GM21423 (cell line): ENCODE results near the gene OR2H1.
"Not testable (repeated sequence)": the region's sequence is repeated elsewhere in the genome, so short reads cannot be mapped to it uniquely, and the experiment has no call there.

Experiments
- ATAC-seq: cut with Tn5 transposase; IDR thresholded peaks from one replicate; pipeline ENCODE4 v1.9.1; 2021; ENCODE audit warnings: mild to moderate bottlenecking, moderate library complexity; ENCODE audit not compliant: unreplicated experiment

Gene OR2H1

DNA sequence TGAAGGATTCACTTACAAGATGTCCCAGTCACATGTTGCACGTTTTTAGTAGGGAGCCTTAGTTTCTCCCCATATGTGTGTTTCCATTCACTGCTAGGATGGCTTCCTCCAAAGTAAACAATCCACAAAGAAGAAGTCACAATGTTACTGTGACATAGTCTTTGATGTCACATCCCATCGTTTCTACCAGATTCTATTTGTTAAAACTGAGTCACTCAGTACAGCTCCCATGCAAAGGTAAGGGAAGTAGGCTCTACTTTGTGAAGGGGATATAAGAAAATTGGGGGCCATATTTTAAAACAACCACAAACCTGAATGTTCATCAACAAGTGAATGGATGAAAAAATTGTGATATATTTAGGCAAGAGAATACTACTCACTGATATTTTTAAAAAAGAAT is at the start of gene OR2H1, which contains the start of gene OR11A1:
Gene OR2H1 (plus strand): TSS at position 185 of the 400 bp plus-strand sequence. CDS start 4,615 bp downstream, outside the sequence.
Gene OR11A1 (minus strand): TSS at position 101 of the 400 bp plus-strand sequence. CDS start 29,430 bp downstream, outside the sequence.
- ATAC-seq, result no peak

DNA sequence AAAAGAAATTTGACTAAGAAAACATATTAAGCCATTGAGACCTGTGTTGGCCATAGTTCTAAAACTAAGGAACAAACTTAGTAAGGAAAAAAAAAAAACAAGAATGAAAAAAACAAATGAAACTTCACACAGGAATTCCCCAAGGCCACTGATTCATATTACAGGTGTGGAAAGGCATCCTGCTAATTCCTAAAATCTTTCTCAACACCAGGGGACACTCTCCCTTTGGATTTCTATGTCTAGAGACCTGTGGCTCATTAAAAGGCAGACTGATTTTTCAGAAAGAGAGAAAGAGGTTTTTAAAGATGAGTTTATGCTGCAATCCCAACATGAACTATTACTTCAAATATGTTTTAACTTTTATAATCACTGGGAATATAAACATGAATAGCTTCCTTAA is 42.4 kb upstream of the OR2H1 start, which contains the start of gene OR12D1:
Gene OR12D1 (plus strand): TSS at position 341 of the 400 bp plus-strand sequence.
- ATAC-seq, result no peak

DNA sequence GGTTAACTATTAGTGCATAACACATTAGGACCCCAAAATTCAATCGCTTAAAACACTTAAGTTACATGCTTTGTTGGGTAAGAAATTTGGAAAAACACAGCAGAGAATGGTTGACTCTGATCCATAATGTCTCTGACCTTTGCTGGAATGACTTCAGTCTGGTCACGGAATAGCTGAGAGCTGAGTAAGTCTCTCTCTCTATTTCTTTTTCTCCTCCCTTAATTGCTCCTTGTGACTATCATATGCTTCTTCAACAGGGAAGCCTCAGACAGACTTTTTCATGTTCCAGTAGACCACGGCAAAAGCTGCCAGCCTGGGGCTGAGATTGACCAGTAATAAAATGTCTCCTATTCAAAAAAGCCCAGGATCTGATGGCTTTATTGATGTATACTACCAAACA is 37.4 kb upstream of the OR2H1 start:
- no peak for ATAC-seq

DNA sequence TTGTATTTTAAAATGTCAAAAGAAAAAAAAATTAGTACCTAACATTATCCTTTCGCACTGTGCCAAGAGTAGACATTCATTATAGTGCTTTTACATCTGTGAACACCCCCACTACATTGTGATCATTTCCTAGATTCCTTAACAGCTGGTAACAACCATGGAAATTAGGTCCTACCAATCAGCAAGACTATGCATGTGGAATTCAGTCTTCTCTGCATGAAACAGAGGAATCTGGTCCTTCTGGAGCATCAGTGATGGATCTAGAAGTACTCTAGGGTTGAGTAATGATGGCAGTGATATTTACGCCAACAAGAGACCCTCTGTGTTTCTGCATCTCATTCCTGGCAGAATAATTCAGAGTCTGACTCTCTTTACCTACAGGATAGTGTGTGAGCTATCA is 32.8 kb upstream of the OR2H1 start:
- ATAC-seq, result no peak

DNA sequence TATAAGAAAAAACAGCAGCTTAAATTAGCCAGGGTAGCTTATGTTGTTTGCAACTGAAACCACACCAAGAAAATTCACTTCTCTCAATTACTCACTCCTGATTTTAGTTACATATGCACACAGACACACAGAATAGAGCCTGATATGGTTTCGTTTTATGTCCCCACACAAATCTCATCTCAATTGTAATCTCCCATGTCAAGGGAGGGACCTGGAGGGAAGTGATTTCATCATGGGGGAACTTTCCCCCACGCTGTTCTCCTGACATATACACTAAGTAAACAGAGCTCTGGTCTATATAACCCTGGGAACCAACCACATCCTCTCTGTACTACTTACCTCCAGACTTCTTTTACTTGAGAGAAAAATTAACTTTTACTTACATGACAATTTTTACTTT is 32.4 kb upstream of the OR2H1 start:
- no peak for ATAC-seq

DNA sequence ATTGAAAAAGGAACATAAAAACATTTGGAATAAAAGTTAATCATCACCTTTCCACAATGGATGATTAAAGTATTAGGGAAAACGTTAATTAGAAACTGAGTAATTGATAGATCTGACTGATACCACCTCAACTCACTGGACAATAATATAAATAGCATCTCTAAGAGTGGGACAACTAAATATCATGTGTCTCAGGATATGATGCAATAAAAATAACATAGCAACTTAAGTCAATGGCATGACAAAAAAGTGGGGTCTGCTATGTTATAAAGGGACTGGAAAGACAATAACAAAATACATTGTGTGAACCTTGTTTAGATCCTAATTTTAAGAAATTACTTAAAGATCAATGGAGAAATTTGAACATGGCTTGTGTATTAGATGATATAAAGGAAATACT is 31.9 kb upstream of the OR2H1 start:
- no peak for ATAC-seq

DNA sequence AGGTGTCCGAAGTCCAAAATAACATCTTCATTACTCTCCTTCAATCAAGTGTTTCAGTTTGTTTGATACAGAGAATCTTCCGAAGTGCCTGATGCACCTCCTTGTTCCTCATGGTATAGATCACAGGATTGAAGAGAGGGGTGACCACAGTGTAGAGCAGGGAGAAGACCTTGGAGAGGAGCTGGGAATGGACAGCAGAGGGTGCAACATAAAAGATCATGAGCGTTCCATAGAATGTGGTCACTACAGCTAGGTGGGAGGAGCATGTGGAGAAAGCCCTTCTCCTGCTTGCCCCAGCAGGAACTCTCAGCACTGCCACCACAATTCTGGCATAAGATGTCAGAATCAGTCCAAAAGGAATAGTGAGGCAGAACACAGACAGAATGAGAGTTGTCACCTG is 30.3 kb upstream of the OR2H1 start:
- no peak for ATAC-seq

DNA sequence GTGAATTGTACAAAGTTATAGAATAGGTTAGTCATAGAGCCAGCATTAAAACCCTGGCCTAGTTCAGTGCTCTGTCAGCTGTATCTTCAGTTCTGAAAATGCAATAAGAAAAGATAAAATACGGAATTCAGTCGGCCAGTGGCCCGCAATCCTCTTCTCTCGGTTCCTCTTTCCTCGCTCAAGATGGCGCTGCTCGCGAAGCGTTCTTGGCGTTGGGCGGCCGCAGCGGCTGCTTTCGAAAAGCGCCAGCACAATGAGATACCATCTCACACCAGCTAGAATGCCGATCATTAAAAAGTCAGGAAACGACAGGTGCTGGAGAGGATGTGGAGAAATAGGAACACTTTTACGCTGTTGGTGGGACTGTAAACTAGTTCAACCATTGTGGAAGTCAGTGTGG is 20.2 kb upstream of the OR2H1 start:
- not testable (repeated sequence) for ATAC-seq

DNA sequence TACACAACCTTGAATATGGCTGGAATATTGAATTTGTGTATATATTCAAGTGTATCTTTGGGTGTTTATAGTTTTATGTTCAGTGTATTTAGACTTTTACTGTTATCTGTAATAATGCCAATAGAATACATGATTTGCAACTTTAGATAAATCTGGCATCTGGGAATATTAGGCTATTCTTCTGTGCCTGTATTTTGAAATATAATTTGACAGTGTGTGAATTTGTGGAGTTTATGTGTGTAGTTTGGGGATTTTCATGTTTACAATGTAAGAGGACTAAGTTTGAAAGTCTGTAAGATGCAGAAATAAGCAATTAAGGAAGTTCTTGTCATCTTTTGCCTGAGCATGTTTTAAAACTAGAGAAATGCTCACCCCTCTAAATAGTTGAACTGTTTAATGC is 17.9 kb upstream of the OR2H1 start, which contains the start of gene OR10C1:
Gene OR10C1 (plus strand): TSS at position 301 of the 400 bp plus-strand sequence. CDS start 710 bp downstream, outside the sequence.
- ATAC-seq, result no peak

DNA sequence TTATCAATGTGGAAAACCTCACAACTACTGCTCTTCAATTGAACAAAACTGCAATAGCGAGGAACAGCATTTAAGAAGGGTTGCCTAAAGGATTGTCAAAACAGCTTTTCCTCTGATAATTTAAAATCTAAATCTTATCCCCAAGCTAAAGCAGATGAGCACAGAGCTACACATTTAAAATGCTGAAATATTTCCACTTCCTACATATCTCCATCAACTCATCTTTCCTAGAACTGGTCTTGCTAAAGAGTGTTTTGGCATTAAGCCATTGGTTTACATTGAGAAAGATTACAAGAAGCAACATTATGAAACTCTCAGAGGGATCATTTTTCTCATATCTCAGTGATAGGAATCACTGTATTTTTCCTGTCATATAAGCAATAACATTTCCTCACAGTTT is 14.2 kb upstream of the OR2H1 start:
- ATAC-seq, result no peak

DNA sequence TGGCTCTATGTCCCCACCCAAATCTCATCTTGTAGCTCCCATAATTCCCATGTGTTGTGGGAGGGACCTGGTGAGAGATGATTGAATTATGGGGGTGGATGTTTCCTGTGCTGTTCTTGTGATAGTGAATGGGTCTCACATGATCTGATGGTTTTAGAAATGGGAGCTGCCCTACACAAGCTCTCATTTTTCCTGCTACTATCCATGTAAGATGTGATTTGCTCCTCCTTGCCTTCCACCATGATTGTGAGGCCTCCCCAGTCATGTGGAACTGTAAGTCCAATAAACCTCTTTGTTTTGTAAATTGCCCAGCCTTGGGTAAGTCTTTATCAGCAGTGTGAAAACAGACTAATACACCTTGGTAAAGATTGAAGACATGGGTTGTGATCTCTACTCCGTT is 12.9 kb upstream of the OR2H1 start:
- ATAC-seq, result not testable (repeated sequence)

DNA sequence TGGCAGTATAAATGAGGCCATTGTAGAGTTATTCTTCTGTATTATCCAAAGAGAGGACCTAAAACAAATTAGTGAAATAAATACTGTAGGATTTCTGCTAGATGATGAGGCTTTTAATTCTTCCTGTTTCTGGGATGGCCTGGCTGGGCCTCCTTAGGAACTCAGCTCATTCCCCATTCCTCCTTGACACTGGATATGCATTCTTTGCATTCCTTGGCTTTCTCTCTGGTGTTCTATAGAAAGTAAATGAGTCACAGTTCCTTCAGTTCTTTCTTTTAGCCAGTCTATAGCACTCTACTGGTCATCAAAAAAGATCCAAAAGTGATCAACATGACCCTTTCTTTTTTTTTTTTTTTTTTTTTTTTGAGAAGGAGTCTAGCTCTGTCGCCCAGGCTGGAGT is 9.3 kb upstream of the OR2H1 start:
- ATAC-seq, result no peak

DNA sequence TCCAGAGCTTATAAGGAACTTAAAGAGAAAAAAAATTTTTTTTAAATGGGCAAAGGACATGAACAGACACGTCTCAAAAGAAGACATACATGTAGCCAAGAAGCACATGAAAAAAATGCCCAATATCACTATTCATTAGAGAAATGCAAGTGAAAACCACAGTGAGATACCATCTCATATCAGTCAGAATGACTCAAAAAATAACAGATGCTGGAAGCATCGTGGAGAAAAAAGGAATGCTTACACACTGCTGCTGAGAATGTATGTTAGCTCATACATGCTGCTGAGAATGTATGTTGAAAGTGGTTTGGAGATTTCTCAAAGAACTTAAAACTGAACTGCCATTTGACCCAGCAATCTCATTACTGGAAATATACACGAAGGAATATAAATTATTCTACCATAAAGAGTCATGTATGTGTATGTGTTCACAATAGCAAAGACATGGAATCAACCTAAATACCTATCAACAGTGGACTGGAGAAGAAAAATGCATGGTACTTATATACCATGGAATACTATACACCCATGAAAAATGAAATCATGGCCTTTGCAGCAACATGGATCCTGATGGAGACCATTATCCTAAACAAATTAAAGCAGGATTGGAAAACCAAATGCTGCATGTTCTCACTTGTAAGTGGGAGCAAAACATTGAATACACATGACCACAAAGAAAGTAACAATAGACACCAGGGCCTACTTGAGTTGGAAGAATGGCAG is 5.3 kb upstream of the OR2H1 start:
- no peak for ATAC-seq

DNA sequence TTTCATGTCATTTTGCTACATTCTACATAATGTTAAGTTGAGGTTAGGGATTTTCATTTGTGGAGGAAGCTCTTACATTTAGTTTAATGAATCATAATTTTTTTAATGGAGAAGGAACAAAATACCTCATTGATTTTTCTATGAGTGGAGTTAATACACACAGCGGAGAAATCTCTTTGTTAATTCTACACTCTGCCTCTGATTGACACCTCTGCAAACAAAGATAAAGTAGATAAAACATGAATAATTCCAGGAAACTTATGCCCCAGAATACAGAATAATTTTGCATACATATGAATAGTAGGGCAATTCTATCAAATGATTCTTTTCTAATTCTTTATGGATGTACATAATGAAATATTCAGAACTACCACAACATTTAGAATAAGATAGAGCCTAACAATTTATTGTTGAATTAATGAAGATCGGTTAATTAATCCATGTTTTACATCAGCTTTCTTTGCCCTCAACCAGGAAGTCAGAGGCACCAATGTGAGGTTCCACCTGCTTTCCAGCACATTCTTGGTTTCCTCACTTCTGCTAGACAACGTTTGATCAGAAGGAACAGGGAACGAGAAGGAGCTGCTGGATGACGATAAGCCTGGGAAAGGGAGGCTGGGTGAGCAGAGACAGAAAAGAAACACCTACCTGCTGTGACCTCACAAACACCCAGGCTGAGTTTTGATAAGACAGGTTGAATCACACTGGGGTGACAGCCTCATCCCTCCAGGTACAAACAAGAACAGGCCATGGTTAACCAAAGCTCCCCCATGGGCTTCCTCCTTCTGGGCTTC is 4.3 kb downstream of the OR2H1 start:
- ATAC-seq, result no peak

DNA sequence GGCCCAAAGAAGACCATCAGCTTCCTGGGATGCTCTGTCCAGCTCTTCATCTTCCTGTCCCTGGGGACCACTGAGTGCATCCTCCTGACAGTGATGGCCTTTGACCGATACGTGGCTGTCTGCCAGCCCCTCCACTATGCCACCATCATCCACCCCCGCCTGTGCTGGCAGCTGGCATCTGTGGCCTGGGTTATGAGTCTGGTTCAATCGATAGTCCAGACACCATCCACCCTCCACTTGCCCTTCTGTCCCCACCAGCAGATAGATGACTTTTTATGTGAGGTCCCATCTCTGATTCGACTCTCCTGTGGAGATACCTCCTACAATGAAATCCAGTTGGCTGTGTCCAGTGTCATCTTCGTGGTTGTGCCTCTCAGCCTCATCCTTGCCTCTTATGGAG is 5.1 kb downstream of the OR2H1 start:
- no peak for ATAC-seq

DNA sequence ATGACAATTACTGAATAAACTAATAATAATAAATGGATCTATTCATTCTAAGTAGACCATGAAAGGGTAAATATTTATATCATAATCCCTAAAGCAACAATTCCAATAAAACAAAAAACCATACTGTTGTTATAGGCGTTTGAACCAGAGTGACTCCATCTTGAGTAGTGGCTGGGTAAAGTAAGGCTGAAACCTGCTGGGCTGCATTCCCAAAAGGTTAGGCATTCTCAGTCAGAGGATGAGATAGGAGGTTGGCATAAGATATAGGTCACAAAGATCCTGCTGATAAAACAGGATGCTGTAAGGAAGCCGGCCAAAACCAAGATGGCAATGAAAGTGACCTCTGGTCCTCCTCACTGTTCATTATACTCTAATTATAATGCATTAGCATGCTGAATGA is 8.3 kb downstream of the OR2H1 start:
- ATAC-seq, result no peak

DNA sequence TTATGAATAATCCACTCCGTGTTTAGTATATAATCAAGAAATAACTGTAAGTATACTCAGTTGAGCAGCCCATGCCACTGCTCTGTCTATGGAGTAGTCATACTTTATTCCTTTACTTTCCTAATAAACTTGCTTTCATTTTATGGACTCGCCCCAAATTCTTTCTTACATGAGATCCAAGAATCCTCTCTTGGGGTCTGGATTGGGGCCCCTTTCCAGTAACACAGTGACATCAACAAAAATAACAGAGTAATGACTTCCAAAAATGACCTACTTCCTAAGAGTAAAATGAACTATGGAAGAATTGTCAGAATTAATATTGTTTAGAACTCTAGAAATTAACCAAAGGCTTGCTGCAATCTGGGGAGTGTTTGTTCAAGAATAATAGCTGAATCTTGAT is 8.8 kb downstream of the OR2H1 start:
- no peak for ATAC-seq

DNA sequence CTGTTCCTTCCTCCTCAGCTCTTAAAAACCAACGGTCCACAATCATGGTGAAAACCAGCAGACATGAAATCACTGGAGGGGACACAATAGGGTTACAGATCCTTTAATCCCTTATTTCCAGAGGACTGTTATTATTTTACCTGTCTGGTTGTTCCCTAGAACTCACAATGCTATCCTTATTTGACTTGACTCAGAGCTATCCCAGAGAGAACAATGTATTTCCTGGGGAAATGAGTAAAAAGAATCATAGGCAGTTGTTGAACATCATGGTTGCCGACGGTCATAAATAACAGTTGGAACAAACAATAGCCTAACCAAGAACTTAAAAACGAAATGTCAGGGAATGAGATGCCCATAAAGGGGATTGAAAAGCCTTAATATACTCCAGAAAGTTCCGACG is 9.3 kb downstream of the OR2H1 start:
- no peak for ATAC-seq

DNA sequence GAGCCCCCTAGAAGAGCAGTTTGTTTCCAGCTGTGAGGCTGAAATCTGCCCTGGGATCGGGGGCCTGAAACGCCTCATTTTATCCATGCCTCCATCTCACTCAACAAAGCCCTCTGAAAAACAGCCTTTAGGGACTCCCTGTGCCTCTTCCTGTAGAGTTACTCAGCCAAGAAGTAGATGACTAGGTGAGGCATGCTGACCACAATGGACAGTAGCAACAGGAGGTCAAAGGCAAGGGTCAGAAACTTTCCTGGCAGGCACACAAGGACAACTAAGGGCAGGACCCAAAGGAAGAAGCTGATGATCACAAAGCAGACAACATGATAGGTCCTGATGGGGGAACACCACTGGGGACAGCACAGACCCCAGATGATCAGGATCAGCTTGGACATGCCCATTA is 18.0 kb downstream of the OR2H1 start:
- no peak for ATAC-seq

DNA sequence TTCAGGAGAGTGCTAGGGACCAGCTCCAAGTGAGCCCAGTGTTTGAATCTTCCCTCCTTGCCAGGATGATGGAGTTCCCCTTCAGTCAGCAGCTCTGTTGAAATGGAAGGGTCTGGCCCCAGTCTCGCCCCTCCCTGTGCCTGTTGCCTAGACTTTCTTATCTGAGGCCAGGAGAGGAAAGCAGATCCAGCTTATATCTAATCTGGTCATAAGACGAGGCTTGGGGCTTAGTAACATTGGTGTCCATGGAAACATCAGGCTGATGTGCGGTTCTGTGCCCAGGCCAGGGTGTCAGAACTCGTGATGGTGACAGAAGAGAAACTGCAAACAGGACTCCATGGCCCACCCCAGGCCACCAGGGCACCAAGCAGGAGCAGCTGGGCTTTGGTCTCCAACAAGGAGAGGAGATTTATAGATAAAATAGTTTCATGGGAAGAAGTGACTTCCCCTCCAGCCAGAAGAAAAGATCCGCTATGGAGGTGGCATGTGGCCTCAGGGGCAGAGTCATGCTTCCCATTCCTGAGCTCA is 21.0 kb downstream of the OR2H1 start:
- ATAC-seq, result no peak

DNA sequence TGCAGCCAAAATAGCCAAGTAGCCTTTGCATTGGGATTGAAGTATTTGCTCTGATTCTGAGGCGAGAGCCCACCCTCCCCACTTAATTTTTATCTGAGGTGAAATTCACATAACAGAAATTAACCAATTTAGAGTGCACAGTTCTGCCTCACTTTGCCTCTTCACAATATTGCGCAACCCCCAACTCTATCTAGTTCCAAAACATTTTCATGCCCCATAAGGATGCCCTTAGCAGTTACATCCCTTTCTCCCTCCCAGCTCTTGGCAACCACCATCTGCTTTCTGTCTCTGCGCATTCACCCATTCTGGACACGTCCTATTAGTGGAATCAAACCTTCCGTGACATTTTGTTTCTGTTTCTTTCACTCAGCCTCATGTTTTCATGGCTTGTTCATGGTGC is 21.8 kb downstream of the OR2H1 start:
- ATAC-seq, result no peak

DNA sequence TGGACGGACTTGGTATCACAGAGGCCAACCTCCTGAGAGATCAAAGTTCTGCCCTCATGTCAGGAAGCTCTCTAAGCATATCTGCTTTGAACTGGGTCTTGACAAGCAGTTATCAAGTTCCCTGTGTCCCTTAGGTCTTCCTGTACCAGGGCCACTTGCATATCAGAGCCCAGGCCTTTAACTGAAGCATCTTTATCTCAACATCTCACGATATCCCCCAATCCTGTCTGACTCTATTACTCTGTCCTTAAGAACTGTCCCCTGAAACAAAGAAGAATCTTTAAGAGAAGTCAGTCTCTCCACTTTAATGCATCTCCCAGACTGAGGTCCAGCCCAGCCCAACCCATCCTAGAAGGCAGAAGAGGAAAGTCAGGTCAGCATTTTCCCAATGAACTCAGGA is 22.6 kb downstream of the OR2H1 start:
- no peak for ATAC-seq
